HEK293 (cell line): ENCODE results near the gene TMEM131L.

Experiments used
- GLI4 ChIP-seq: fragments of 450-650 bp; formaldehyde crosslinking; IDR thresholded peaks from 2 replicates; pipeline ENCODE4 v1.5.1; 2016; ENCODE audit warnings: missing biosample characterization, missing genetic modification characterization
- HOXD13 ChIP-seq: sonication (generic); formaldehyde crosslinking; IDR thresholded peaks from 2 replicates; pipeline ENCODE4 v1.8.0; 2022; ENCODE audit warnings: missing genetic modification reagents, borderline replicate concordance
- TRIM28 ChIP-seq: IDR thresholded peaks from 2 replicates; pipeline ENCODE4 v1.6.1; 2011; ENCODE audit warnings: low read length, control low read depth, borderline replicate concordance
- YY2 ChIP-seq: fragments of 450-650 bp; formaldehyde crosslinking; IDR thresholded peaks from 2 replicates; pipeline ENCODE4 v1.5.1; 2016; ENCODE audit warnings: missing biosample characterization, missing genetic modification characterization

The TMEM131L gene

GRCh38 chr4:153684971-153685371 lies 218.8 kb downstream of the TMEM131L start (continued):
- TF ChIP-seq GLI4 (tag by site-specific recombination) (no peak), HOXD13 (no peak), TRIM28 (no peak), YY2 (tag by site-specific recombination) (no peak)
- TF ChIP-seq, all 188 proteins: peak for 0
